Smooth muscle cell (in vitro differentiated cells): Measurements from ENCODE around the gene EZH1. TPM values are rescaled to one million over a fixed set of nuclear protein-coding genes. Genes with fewer than 3 reads are reported as not detected.
A peak's percentile ranks its signal among the peaks of the same experiment; 100 is the strongest.
"Not testable (repeated sequence)": the region's sequence is repeated elsewhere in the genome, so short reads cannot be mapped to it uniquely, and the experiment has no call there.

Experiments used
- DNase-seq: peaks from one replicate; lab custom pipeline; 2025; ENCODE audit not compliant: unreplicated experiment; lab: John Stamatoyannopoulos, UW
- H2AFZ ChIP-seq: fragments of 200-600 bp; sonication (generic); 2 replicates; pipeline ENCODE4 v1.6.0; 2016; ENCODE audit warnings: antibody characterized with exemption, low read depth, mild to moderate bottlenecking
- H3F3A ChIP-seq: fragments of 200-600 bp; sonication (generic); 2 replicates; pipeline ENCODE4 v1.6.0; 2017; ENCODE audit warnings: antibody characterized with exemption, low read depth
- H3K27ac ChIP-seq: fragments of 200-600 bp; sonication (generic); 2 replicates; pipeline ENCODE4 v1.5.1; 2016; ENCODE audit warnings: low read depth, mild to moderate bottlenecking
- H3K27me3 ChIP-seq: fragments of 200-600 bp; sonication (generic); 2 replicates; pipeline ENCODE4 v1.6.1; 2016; ENCODE audit warnings: low read depth, mild to moderate bottlenecking
- H3K36me3 ChIP-seq: fragments of 200-600 bp; sonication (generic); 2 replicates; pipeline ENCODE4 v1.5.1; 2016; ENCODE audit warnings: low read depth
- H3K4me1 ChIP-seq: fragments of 200-600 bp; sonication (generic); 2 replicates; pipeline ENCODE4 v1.5.1; 2016; ENCODE audit warnings: low read depth
- H3K4me2 ChIP-seq: fragments of 200-600 bp; sonication (generic); 2 replicates; pipeline ENCODE4 v1.6.0; 2016; ENCODE audit warnings: mild to moderate bottlenecking
- H3K4me3 ChIP-seq: fragments of 200-600 bp; sonication (generic); 2 replicates; pipeline ENCODE4 v1.5.1; 2016; ENCODE audit warnings: mild to moderate bottlenecking
- H3K79me2 ChIP-seq: fragments of 200-600 bp; sonication (generic); 2 replicates; pipeline ENCODE4 v1.6.0; 2016; ENCODE audit warnings: low read depth, mild to moderate bottlenecking
- H3K9ac ChIP-seq: fragments of 200-600 bp; sonication (generic); 2 replicates; pipeline ENCODE4 v1.6.0; 2016; ENCODE audit warnings: low read depth
- H3K9me3 ChIP-seq: fragments of 200-600 bp; sonication (generic); replicated peaks from 2 replicates; pipeline ENCODE4 v1.5.1; 2016; ENCODE audit warnings: low read depth
- H4K20me1 ChIP-seq: fragments of 200-600 bp; sonication (generic); 2 replicates; pipeline ENCODE4 v1.6.0; 2016; ENCODE audit warnings: low read depth
- WGBS: methylation state at CpG from one replicate; pipeline ENCODE4 v1.1.7; 2016; ENCODE audit warnings: low lambda C conversion rate; 5-methylcytosine and 5-hydroxymethylcytosine counted together
- polyA plus RNA-seq: library from polyadenylated mRNA; unstranded; fragments of >200 nt; fragmentation: Nextera tagmentation; extraction: Ambion mirVana; gene quantifications from 2 replicates; pipeline ENCODE4 v1.2.1, GENCODE V29; 2016
- total RNA-seq: library from RNA; depleted of rRNA; stranded (reverse); fragments of >200 nt; gene quantifications from 2 replicates; pipeline ENCODE4 v1.2.3, GENCODE V29; 2014
- TF ChIP-seq, protein P1 (sequence below): fragments of 200-600 bp; sonication (generic); IDR thresholded peaks from 2 replicates; pipeline ENCODE4 v1.5.1; 2017; ENCODE audit warnings: borderline replicate concordance, mild to moderate bottlenecking, antibody characterized with exemption; ENCODE audit not compliant: insufficient read depth, poor library complexity, severe bottlenecking

EZH1 gene
- total and polyA plus RNA-seq, 2 experiments from 2014 or later = 8.0 to 19.4 TPM

DNA sequence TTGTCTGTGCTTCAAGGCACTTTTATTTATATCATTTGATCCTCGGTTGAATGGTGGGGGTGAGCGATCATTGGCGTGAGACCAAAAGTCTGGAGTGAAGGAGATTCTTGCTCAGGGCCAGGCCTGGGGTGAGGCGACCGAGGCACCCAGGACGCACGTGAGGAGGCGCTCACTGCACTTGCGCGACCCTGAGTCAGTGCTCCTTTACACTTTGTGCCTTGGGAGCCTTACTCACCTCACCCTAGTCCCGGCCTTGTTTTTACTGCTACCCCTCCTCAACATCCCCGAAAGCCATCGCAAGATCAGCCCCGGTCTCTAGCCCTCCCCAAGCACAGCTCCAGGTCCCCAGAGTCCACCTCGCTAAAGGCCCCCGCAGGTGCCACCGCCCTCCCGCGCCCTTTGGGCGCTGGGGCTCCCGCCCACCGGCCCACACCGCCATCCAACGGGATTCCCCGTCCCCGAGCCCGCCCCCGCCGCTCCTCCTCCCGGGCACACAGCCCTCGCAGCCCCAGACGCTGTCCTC is 496 bp downstream of the EZH1 start:
- Histone ChIP-seq H3K27me3 (no peaks in the 10 kb centered on the region), H3K79me2 (peaks cover 14% of the 10 kb centered on the region), H3K4me1 (peaks cover 8% of the 10 kb centered on the region), H3K4me2 (peak overlapping the region; percentile 85), H3K9ac (peak overlapping the region; percentile 93), H4K20me1 (no peaks in the 10 kb centered on the region), H3K9me3 (no peaks in the 10 kb centered on the region), H3K4me3 (peak overlapping the region; percentile 70), H2AFZ (peak overlapping the region; percentile 71), H3K27ac (peak overlapping the region; percentile 78), H3F3A (no peaks in the 10 kb centered on the region), H3K36me3 (no peaks in the 10 kb centered on the region)
- DNase-seq = no peak
- 7% methylated on average over 10 of the region's 32 CpGs for WGBS
- TF ChIP-seq, protein P1, sequence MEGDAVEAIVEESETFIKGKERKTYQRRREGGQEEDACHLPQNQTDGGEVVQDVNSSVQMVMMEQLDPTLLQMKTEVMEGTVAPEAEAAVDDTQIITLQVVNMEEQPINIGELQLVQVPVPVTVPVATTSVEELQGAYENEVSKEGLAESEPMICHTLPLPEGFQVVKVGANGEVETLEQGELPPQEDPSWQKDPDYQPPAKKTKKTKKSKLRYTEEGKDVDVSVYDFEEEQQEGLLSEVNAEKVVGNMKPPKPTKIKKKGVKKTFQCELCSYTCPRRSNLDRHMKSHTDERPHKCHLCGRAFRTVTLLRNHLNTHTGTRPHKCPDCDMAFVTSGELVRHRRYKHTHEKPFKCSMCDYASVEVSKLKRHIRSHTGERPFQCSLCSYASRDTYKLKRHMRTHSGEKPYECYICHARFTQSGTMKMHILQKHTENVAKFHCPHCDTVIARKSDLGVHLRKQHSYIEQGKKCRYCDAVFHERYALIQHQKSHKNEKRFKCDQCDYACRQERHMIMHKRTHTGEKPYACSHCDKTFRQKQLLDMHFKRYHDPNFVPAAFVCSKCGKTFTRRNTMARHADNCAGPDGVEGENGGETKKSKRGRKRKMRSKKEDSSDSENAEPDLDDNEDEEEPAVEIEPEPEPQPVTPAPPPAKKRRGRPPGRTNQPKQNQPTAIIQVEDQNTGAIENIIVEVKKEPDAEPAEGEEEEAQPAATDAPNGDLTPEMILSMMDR = no peak

DNA sequence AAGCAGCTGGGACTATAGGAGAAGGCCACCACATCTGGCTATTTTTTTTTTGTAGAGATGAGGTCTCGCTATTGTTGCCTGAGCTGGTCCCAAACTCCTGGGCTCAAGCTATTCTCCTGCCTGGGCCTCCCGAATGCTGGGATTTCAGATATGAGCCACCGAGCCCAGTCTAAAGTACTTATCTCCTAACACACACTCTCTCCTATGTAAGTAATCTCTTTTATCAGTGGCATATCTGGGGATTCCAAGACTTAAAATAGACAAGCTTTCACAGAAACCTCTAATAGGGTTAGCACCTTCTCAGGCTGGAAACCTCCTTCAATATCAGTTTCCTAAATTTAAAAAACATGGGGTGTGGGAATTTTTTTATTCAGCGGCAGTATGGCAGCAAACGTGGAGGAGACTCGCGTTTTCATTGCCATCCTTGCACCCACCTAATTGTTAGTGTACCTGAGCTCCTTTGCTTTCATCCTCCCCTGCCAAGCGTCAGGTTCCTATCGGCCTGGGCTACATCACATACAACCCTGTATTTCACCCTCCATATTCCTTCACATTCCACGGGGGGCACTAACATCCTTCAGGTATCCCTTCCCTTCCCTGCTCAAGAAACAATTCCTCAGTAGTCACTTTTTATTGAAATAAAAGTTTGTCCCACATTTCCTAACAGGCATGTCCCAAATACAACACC is 1.1 kb downstream of the EZH1 start:
- Histone ChIP-seq H3K27ac (peak overlapping the region; percentile 78), H2AFZ (peak overlapping the region; percentile 71), H3K9ac (peak overlapping the region; percentile 93), H4K20me1 (no peaks in the 10 kb centered on the region), H3K9me3 (no peaks in the 10 kb centered on the region), H3K79me2 (peaks cover 14% of the 10 kb centered on the region), H3K27me3 (no peaks in the 10 kb centered on the region), H3K36me3 (no peaks in the 10 kb centered on the region), H3K4me1 (peaks cover 8% of the 10 kb centered on the region), H3K4me2 (peak overlapping the region; percentile 85), H3K4me3 (peak overlapping the region; percentile 70), H3F3A (no peaks in the 10 kb centered on the region)
- TF ChIP-seq, protein P1 = no peak
- no peak for DNase-seq
- WGBS = 62% methylated on average over 10 of the region's 10 CpGs

DNA sequence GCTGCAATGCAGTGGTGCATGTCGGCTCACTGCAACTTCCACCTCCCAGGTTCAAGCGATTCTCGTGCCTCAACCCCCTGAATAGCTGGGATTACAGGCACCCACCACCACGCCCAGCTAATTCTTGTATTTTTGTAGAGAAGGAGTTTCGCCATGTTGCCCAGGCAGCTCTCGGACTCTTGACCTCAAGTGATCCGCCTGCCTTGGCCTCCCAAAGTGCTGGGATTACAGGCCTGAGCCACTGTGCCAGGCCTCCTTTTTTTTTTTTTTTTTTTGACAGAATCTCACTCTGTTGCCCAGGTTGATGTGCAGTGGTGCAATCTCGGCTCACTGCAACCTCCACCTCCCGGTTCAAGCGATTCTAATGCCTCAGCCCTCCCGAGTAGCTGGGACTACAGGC is 1.9 kb downstream of the EZH1 start:
- not testable (repeated sequence) for H3K9ac ChIP-seq, H3K27me3 ChIP-seq, H3K4me2 ChIP-seq, DNase-seq, H3K4me1 ChIP-seq, H3K9me3 ChIP-seq, H3F3A ChIP-seq, H3K36me3 ChIP-seq, H2AFZ ChIP-seq, H3K4me3 ChIP-seq, H4K20me1 ChIP-seq, H3K27ac ChIP-seq
- WGBS = 94% methylated on average over 11 of the region's 11 CpGs
- peaks cover 14% of the 10 kb centered on the region for H3K79me2 ChIP-seq

DNA sequence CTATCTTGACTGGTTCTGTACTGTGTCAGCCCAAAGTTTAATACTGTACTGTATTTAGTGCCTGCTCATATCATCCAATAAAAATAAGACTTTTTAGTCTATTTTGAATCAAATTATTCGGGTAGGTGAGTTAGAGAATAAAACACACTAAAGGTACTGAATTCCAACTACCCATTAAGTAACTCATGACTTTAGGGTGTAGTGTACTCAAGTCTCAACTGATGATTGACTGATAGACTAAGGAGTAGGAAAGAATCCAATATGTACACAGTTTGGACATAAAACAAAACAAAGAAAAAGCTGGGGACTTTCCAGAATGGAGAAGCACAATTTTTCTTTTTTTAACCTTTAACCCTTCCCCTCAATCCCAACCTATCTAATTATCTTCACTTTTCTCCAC is 4.1 kb downstream of the EZH1 start:
- WGBS = 91% methylated on average over 1 of the region's 1 CpG
- Histone ChIP-seq H3K9me3 (no peaks in the 10 kb centered on the region), H3K4me2 (no peak overlapping the region), H3K4me1 (peaks cover 8% of the 10 kb centered on the region), H3K36me3 (no peaks in the 10 kb centered on the region), H3K4me3 (no peak overlapping the region), H3K27ac (no peak overlapping the region), H2AFZ (no peak overlapping the region), H3K9ac (no peak overlapping the region), H3F3A (no peaks in the 10 kb centered on the region), H3K27me3 (no peaks in the 10 kb centered on the region), H3K79me2 (peaks cover 14% of the 10 kb centered on the region), H4K20me1 (no peaks in the 10 kb centered on the region)
- TF ChIP-seq, protein P1 = no peak
- DNase-seq = no peak
